Activated CD4-positive, alpha-beta memory T cell treated with anti-CD3 and anti-CD28 coated beads for 36 hours (primary cell): ENCODE measurements around the gene TRIML2. TPM values are rescaled to one million over a fixed set of nuclear protein-coding genes. Genes with fewer than 3 reads are reported as not detected.

ENCODE experiments used
- CTCF ChIA-PET: fragments of 350-600 bp; sonication (Branson Sonifier 250); formaldehyde crosslinking; loops from one replicate; lab custom pipeline; 2021; ENCODE audit warnings: antibody characterized with exemption, inconsistent platforms; lab: Charles Lee
- POLR2A ChIA-PET: fragments of 350-600 bp; sonication (Branson Sonifier 250); formaldehyde crosslinking; loops from one replicate; lab custom pipeline; 2021; ENCODE audit warnings: antibody characterized with exemption; lab: Charles Lee
- DNase-seq: peaks from one replicate; pipeline ENCODE4 v3.0.0-alpha.2; 2020
- H3K27ac Mint-ChIP-seq: one replicate; pipeline ENCODE4 v1.8.0; 2021; ENCODE audit warnings: mixed read lengths
- H3K27me3 Mint-ChIP-seq: one replicate; pipeline ENCODE4 v1.8.0; 2021; ENCODE audit warnings: mixed read lengths
- H3K36me3 Mint-ChIP-seq: one replicate; pipeline ENCODE4 v1.8.0; 2021; ENCODE audit warnings: mixed read lengths
- H3K4me1 Mint-ChIP-seq: one replicate; pipeline ENCODE4 v1.8.0; 2021; ENCODE audit warnings: low read depth, mixed read lengths
- H3K4me3 Mint-ChIP-seq: one replicate; pipeline ENCODE4 v1.8.0; 2021; ENCODE audit warnings: mild to moderate bottlenecking, mixed read lengths
- H3K9me3 Mint-ChIP-seq: one replicate; pipeline ENCODE4 v1.8.0; 2021; ENCODE audit warnings: mixed read lengths
- intact Hi-C: fragments of 100-400 bp; cut with micrococcal nuclease; formaldehyde crosslinking; loops from one replicate; pipeline ENCODE4 v1.15.1; 2023
- total RNA-seq, 2 experiments: library from RNA; stranded (reverse); gene quantifications; one replicate each; pipeline ENCODE4 v1.2.3, GENCODE V29; 2021

TRIML2 gene, protein sequence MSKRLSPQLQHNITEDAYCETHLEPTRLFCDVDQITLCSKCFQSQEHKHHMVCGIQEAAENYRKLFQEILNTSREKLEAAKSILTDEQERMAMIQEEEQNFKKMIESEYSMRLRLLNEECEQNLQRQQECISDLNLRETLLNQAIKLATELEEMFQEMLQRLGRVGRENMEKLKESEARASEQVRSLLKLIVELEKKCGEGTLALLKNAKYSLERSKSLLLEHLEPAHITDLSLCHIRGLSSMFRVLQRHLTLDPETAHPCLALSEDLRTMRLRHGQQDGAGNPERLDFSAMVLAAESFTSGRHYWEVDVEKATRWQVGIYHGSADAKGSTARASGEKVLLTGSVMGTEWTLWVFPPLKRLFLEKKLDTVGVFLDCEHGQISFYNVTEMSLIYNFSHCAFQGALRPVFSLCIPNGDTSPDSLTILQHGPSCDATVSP
- total RNA-seq, result not detected

- H3K9me3 Mint-ChIP-seq, result peaks cover 10% of the 10 kb centered on the region
Measured at GRCh38 chr4:188109157-188109755, at the start of gene TRIML2. Gene TRIML2 (minus strand): TSS chr4:188109603. CDS start chr4:188105368, 4,235 bp downstream.

GRCh38 chr4:188158336-188158735 is 48.9 kb upstream of the TRIML2 start:
- Mint-ChIP-seq H3K9me3 (peaks cover 11% of the 10 kb centered on the region), H3K4me1 (no peaks in the 10 kb centered on the region), H3K27me3 (no peaks in the 10 kb centered on the region), H3K36me3 (no peaks in the 10 kb centered on the region), H3K27ac (no peak overlapping the region), H3K4me3 (no peak overlapping the region)
- CTCF ChIA-PET, result no interaction called here
- POLR2A ChIA-PET, result no interaction called here
- intact Hi-C loops, result no loop called here
- no peak for DNase-seq

More at GRCh38 chr4:188109157-188109755, at the start of gene TRIML2:
- POLR2A ChIA-PET, result no interaction called here
- CTCF ChIA-PET, result no interaction called here
- intact Hi-C loops, result no loop called here
- no peak within 1 kb of the TSS for H3K27ac Mint-ChIP-seq
- no peaks in the 10 kb centered on the region for H3K4me1 Mint-ChIP-seq
- no peak within 1 kb of the TSS for H3K4me3 Mint-ChIP-seq
- DNase-seq, result no peak
- no peaks in the 10 kb centered on the region for H3K27me3 Mint-ChIP-seq
- H3K36me3 Mint-ChIP-seq, result no peaks in the 10 kb centered on the region

DNA sequence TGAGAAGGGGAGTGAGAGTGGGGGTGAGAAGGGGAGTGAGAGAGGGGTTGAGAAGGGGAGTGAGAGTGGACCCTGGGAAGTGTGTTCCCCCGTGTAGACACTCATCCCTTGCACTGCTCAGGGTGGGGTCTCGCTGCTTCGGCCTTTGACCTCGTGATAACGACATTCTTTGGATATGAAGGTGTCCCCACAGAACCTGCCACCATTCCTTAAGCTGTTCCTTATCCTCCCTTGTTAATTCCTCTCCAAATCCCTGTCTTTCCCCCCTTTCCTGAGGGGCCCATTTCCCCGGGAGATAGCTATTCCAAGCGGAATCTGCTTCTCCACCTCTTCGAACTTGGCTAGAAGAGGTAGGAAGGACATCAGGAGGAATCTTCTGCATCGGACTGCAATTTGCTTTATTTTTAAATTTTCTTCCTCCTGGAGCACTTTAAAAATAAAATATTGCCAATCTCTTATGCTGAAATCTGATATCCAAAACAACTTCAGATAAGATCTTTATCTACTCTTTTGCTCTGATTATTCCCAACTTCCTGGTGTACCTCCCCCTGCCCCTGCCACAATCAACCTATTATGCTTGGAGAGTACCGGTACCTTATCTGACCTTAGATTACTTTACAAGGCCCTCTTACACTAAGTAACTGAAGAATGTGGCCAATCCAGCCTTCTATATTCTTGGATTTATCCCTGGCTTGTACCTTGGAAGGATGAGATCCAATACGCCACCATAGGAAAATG is 45.4 kb upstream of the TRIML2 start:
- H3K4me3 Mint-ChIP-seq, result no peak overlapping the region
- no peaks in the 10 kb centered on the region for H3K27me3 Mint-ChIP-seq
- no peak for DNase-seq
- H3K27ac Mint-ChIP-seq, result no peak overlapping the region
- no peaks in the 10 kb centered on the region for H3K36me3 Mint-ChIP-seq
- peaks cover 9% of the 10 kb centered on the region for H3K9me3 Mint-ChIP-seq
- intact Hi-C loops, result no loop called here
- ChIA-PET POLR2A (no interaction called here), CTCF (no interaction called here)
- no peaks in the 10 kb centered on the region for H3K4me1 Mint-ChIP-seq

DNA sequence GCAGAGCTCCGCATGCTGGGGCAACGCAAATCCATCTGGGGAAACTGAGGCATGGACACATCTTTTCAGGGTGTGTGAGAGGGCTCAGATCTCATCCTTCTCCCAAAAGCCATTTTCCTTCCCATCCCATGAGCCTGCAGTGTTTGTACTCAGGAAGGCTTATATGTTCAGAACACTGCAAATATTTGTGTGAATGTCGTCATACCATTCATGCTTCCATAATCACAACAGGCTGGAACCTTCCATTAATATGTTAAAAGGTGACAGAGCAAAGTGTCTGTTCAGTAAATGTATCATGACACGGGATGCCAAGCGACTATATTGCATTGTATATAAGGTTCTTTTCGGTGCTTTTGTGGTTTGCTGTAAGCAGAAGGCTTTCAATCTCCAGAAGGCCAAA is 38.4 kb upstream of the TRIML2 start:
- intact Hi-C loops, result no loop called here

GRCh38 chr4:188147176-188147575 is 37.8 kb upstream of the TRIML2 start:
- Mint-ChIP-seq H3K27ac (no peak overlapping the region), H3K36me3 (no peaks in the 10 kb centered on the region), H3K27me3 (no peaks in the 10 kb centered on the region), H3K4me3 (no peak overlapping the region), H3K9me3 (peaks cover 5% of the 10 kb centered on the region), H3K4me1 (no peaks in the 10 kb centered on the region)
- ChIA-PET CTCF (no interaction called here), POLR2A (no interaction called here)
- DNase-seq, result no peak
- intact Hi-C loops, result no loop called here

More for the DNA sequence above, 38.4 kb upstream of the TRIML2 start:
- ChIA-PET POLR2A (no interaction called here), CTCF (no interaction called here)
- no peaks in the 10 kb centered on the region for H3K27me3 Mint-ChIP-seq
- H3K27ac Mint-ChIP-seq, result no peak overlapping the region
- no peaks in the 10 kb centered on the region for H3K4me1 Mint-ChIP-seq
- H3K4me3 Mint-ChIP-seq, result no peak overlapping the region
- no peaks in the 10 kb centered on the region for H3K36me3 Mint-ChIP-seq
- DNase-seq, result no peak
- peaks cover 5% of the 10 kb centered on the region for H3K9me3 Mint-ChIP-seq

DNA sequence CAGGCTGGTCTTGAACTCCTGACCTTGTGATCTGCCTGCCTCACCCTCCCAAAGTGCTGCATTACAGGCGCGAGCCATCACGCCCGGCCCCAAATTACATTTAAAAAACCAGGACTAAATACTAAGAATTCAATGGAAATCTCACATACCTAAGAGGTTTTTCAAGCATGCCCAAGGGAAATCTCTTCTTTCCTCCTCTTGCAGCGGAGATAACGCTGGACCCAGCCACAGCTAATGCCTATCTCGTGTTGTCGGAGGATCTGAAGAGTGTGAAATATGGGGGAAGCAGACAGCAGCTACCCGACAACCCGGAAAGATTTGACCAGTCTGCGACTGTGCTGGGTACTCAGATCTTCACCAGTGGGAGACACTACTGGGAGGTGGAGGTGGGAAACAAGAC is 37.2 kb upstream of the TRIML2 start:
- CTCF ChIA-PET, result no interaction called here
- Mint-ChIP-seq H3K27me3 (no peaks in the 10 kb centered on the region), H3K4me1 (no peaks in the 10 kb centered on the region), H3K36me3 (no peaks in the 10 kb centered on the region), H3K4me3 (no peak overlapping the region), H3K9me3 (peaks cover 5% of the 10 kb centered on the region), H3K27ac (no peak overlapping the region)
- no peak for DNase-seq
- intact Hi-C loops, result no loop called here
- POLR2A ChIA-PET, result no interaction called here

DNA sequence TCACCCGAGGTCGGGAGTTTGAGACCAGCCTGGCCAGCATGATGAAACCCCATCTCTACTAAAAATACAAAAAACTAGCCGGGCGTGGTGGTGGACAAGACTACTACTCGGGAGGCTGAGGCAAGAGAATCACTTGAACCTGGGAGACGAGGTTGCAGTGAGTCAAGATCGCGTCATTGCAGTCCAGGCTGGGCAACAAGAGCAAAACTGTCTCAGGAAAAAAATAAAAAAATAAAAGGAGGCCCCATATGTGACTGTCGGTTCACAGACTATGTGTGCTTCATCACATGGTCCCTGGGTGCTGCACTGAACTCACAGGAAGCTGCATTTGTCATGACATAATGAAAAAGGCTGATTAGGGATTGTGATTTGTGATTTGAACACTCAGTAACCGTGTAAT is 36.2 kb upstream of the TRIML2 start:
- Mint-ChIP-seq H3K27ac (no peak overlapping the region), H3K4me3 (no peak overlapping the region), H3K9me3 (peaks cover 5% of the 10 kb centered on the region), H3K4me1 (no peaks in the 10 kb centered on the region), H3K36me3 (no peaks in the 10 kb centered on the region), H3K27me3 (no peaks in the 10 kb centered on the region)
- ChIA-PET CTCF (no interaction called here), POLR2A (no interaction called here)
- no peak for DNase-seq
- intact Hi-C loops, result no loop called here

- POLR2A ChIA-PET, result no interaction called here
- H3K27me3 Mint-ChIP-seq, result no peaks in the 10 kb centered on the region
- peaks cover 5% of the 10 kb centered on the region for H3K9me3 Mint-ChIP-seq
- no peak for DNase-seq
- H3K4me1 Mint-ChIP-seq, result no peaks in the 10 kb centered on the region
- no peak overlapping the region for H3K4me3 Mint-ChIP-seq
- H3K27ac Mint-ChIP-seq, result no peak overlapping the region
- CTCF ChIA-PET, result no interaction called here
- intact Hi-C loops, result no loop called here
- no peaks in the 10 kb centered on the region for H3K36me3 Mint-ChIP-seq
Measured at GRCh38 chr4:188143731-188144130, 34.3 kb upstream of the TRIML2 start.

GRCh38 chr4:188139671-188140070 is 30.3 kb upstream of the TRIML2 start:
- peaks cover 4% of the 10 kb centered on the region for H3K9me3 Mint-ChIP-seq
- intact Hi-C loops, result no loop called here
- H3K27ac Mint-ChIP-seq, result no peak overlapping the region
- H3K4me3 Mint-ChIP-seq, result no peak overlapping the region
- CTCF ChIA-PET, result no interaction called here
- POLR2A ChIA-PET, result no interaction called here
- H3K4me1 Mint-ChIP-seq, result no peaks in the 10 kb centered on the region
- H3K27me3 Mint-ChIP-seq, result no peaks in the 10 kb centered on the region
- no peaks in the 10 kb centered on the region for H3K36me3 Mint-ChIP-seq
- no peak for DNase-seq

- no peak for DNase-seq
- Mint-ChIP-seq H3K36me3 (no peaks in the 10 kb centered on the region), H3K4me3 (no peak within 1 kb of the TSS), H3K9me3 (peaks cover 2% of the 10 kb centered on the region), H3K27ac (no peak within 1 kb of the TSS), H3K27me3 (no peaks in the 10 kb centered on the region), H3K4me1 (no peaks in the 10 kb centered on the region)
- POLR2A ChIA-PET, result no interaction called here
- CTCF ChIA-PET, result no interaction called here
- intact Hi-C loops, result no loop called here
Measured at GRCh38 chr4:188139141-188139540, 29.7 kb upstream of the TRIML2 start, which contains the start of gene TRIML1. Gene TRIML1 (plus strand): TSS chr4:188139441. CDS start chr4:188139559, 118 bp downstream.

GRCh38 chr4:188138227-188138626 is 28.8 kb upstream of the TRIML2 start:
- intact Hi-C loops, result no loop called here
- Mint-ChIP-seq H3K4me3 (no peak overlapping the region), H3K27me3 (no peaks in the 10 kb centered on the region), H3K36me3 (no peaks in the 10 kb centered on the region), H3K9me3 (peaks cover 4% of the 10 kb centered on the region), H3K4me1 (no peaks in the 10 kb centered on the region), H3K27ac (no peak overlapping the region)
- CTCF ChIA-PET, result no interaction called here
- POLR2A ChIA-PET, result no interaction called here
- no peak for DNase-seq

GRCh38 chr4:188132232-188132631 is 22.8 kb upstream of the TRIML2 start:
- Mint-ChIP-seq H3K9me3 (peaks cover 9% of the 10 kb centered on the region), H3K4me3 (no peak overlapping the region), H3K4me1 (no peaks in the 10 kb centered on the region), H3K27me3 (no peaks in the 10 kb centered on the region), H3K27ac (no peak overlapping the region), H3K36me3 (no peaks in the 10 kb centered on the region)
- ChIA-PET CTCF (no interaction called here), POLR2A (no interaction called here)
- intact Hi-C loops, result no loop called here
- DNase-seq, result no peak
